Stimulated activated CD4-positive, alpha-beta T cell treated with anti-CD3 and anti-CD28 coated beads, Interleukin-1b, Interleukin-23, amount 100 ng/mL, for 48 hours (primary cell): ENCODE results near the gene OSTN.
"Not testable (repeated sequence)": the region's sequence is repeated elsewhere in the genome, so short reads cannot be mapped to it uniquely, and the experiment has no call there.

ENCODE experiments used
- DNase-seq: peaks from one replicate; pipeline ENCODE4 v3.0.0-alpha.2; 2020

OSTN gene

DNA sequence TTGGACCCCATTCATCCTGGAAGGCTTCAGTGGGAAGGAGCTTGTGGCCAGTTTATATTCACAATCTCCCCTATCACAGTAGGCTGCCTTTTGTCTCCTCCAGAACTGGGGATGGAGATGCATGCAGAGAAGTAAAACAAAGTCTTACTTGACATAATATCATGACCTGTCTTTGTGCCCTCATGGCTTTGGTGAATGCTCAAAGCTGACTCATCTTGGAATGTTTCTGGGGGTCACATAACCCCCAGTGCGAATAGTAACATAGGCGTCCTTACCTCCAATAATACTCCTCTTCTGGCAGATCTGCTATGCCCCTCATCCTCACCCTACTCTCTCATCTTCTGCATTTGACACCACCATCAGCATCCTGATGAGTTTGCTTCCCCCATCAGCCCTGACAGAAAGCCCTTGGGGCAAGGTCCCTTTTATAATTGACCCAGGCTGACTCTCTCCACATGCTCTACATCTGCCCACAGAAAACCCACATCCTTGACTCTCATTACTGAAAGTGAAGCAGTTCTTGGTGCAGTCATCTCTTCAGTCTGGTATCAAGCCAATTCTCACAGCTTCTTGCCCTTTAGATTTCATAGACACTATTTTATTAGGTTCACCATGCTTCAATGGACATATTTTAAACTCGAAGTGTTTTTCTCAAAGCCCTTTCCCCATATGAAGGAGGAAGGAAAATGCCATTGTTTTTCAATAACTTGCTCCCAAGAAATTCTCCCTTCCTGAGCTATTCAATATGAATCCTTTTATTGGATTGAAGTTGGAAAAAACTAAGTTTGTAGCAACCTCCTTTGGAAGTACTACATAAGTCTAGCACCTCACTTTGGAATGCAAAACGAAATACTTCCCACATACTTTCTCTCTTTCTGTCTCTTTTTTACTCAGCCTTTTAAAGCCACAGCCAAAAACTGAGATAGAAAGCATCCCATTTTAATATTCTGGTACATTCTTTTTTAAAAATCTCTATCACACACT, 36.6 kb downstream of the OSTN start:
- DNase-seq, result no peak

DNA sequence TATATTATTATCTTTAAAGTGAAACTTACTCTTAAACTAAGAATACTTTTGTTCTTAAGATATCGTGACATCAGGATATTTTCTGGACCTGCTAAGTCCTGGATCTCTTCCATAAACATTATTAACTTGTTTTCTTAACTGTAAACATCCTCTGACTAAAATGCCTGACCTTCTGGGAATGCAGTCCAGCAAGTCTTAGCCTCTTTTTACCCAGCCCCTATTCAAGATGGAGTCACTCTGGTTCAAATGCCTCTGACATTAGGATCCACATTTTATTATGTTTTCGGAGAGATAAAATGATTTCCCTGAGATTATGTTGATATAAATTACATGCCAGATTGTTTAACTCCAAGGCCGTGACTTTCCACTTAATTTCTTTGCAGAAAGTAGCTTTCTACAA, 37.6 kb downstream of the OSTN start:
- DNase-seq, result no peak

DNA sequence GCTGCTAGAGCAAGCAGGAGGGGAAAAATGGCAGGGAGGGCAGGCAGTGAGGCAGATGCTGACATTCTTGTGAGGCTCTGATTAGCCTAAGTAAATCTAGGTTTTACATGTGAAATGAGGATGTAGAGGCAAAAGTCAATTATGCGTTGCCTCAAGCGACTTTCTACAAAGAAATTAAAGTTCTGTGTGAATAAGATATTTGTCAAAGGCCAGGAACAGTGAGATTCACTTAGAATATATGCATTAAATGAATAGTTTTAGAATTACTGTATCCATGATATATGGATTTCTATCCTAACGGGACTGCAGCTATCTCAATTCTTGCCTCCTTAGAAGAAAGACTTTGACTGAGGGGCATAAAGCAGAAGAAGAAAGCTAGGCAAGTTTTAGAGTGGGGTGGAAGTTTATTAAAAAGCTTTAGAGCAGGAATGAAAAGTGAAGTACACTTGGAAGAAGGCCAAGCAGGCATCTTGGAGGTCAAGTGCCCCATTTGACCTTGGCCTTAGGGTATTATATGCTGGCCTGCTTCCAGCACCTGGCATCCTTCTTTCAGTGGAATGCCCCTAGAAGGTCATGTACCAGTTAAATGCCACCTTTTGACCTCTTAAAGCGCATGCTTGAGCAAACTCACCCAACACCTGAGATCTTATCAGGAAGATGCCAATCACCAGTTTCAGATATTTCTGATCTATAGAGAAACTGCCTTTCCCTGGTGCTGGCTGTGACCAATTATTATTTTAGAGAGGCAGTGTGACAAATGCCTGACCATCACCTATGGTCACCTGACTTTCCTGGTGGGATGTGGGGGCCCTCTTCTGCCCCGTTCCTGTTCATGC, 38.2 kb downstream of the OSTN start:
- DNase-seq, result no peak

DNA sequence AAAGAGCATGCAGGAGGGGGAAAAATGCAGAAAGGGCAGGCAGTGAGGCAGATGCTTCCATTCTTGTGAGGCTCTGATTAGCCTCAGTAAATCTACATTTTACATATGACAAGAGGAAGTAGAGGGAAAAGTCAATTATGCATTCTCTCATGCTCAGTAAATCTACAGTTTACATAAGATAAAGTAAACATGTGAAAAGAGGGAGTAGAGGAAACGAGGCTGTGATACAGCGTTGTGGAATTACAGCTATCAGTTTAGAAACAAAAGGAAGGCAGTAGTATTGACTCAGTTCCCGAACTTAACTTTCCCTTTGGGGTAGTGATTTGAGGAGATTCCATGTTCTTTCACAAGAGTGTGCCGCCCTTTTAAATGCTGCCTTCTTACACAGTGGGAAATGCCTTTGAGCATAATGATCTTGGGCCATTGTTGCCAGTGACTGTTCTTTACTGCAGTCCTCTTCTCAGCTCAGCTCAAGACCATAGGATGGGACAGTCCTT, 39.3 kb downstream of the OSTN start:
- DNase-seq, result no peak

GRCh38 chr3:191239407-191240031, 40.5 kb downstream of the OSTN start:
- DNase-seq, result no peak

GRCh38 chr3:191240486-191240885, 41.4 kb downstream of the OSTN start:
- no peak for DNase-seq

- DNase-seq, result no peak
Measured at GRCh38 chr3:191244242-191244867, 45.3 kb downstream of the OSTN start.

- DNase-seq, result not testable (repeated sequence)
Measured at GRCh38 chr3:191246034-191246433, 47.0 kb downstream of the OSTN start.

DNA sequence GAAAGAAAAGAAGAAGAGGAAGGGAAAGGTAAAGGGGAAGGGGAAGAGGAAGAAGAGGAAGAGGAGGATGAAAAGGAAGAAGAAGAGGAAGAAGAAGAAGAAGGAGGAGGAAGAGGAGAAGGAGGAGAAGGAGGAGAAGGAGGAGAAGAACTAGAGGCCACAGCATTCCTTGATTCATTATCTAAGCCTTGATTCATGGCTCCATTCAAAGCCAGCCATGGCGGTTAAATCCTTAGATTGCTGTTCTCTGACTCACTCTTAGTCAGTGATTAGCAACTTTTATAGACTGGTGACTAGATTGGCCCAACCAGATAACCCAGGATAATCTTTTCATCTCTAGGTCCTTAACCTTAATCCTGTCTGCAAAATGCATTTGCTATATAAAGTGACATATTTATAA, 47.6 kb downstream of the OSTN start:
- DNase-seq, result no peak

DNA sequence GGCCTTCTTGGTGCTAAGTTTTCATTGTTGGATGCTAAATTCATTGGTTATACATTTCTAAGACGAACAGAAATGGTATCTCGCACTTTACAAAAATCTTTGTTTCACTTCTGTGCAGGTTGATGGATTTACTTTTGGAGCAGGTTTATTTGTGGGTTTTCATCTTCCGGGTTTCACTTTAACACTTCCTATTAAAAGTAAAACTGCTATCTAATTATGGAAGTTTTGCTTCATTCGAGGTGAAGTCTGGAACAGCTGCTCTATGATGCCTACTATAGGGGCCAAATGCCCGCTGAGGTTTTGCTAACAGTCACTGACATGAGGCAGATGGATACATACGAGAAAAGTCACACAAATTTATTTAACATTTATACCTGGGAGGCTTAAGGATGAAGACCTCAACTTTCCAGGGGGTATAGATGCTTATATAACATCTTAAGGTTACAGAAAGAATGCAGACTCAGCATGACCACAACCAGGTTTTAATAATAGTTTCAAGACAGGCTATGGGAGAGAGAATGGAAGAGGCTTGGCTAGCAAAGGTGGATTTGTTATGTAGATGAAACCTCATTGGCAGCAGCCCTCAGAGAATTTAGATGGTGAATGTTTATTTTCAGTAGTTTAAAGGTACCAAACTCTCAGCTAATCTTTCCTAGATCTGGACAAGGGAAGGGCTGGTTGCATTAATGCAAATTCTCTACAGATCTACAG, 54.2 kb downstream of the OSTN start:
- no peak for DNase-seq

DNA sequence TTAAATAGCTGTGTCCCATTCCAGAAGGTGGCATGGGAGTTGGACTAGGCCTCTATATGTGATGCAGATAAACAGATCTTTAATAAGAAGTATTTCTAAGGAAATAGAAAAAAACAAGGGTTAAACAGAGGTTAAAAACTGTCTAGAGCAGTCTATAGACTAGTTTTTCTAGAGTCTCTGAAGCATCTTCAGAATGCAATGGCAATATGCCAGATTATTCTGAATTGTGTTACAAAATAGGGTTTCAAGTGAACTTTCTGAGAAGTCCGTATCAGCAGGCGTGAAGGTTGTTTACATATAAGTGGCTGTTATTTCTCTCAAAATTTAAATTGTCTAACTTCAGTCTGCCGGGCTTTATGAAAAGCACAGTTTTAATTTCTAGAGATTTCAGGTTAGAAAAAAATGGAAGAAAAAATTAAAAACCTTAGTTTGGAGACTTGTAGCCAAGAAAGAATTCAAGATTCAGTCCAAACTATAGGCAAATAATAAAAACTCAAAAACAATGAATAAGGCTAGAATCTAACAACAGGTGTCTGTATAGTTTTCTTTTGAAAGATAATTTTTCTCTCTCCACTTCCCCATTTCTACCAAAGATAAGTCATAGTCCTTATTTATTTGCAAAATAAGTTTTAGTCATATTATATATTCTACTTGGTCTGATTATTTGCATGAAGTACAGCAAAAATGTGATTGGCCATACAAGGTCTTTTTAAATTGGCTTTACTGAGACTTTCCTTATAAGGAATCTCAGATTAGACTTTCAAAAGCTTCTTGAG, 55.2 kb downstream of the OSTN start:
- no peak for DNase-seq

- DNase-seq, result no peak
Measured at GRCh38 chr3:191255156-191255555, 56.1 kb downstream of the OSTN start.

- no peak for DNase-seq
Measured at GRCh38 chr3:191256405-191256804, 57.4 kb downstream of the OSTN start.

DNA sequence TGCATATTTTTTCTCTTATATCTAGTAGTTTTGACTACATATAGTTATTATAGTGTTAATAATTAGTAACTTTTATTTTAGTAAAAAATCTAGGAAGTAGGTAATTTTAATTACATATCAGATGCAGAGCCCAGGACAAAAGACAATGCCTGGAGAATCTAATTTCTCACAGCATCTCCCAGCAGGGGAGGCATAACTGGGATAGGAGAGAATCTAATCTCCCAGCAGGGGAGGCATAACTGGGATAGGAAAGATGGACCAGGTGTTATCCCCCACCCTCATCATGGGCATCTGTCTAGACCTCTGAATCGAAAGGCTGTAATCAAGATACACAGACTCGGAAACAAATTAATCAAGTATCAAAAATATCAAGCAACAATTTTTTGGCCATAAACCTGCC, 58.2 kb downstream of the OSTN start:
- DNase-seq, result no peak

DNA sequence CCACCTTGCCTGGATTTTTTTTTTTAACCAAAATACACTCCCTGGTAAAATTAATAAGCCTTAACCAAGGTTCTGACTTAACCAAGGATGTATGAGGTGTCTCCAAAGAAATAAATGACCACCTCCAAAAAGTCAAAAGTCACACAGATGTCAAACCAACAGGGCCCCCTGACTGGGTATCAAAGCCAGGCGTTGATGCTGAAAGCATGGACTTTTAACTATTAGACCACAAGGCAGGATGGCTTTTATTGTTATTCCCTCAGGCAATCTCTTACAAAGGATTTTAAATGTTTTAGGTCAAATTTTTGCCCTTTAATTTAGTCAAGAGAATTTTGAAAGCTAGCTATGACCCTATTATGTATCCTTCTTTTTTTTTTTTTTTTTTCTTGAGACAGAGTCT, 60.4 kb downstream of the OSTN start:
- DNase-seq, result no peak

GRCh38 chr3:191260431-191261303, 61.6 kb downstream of the OSTN start:
- DNase-seq, result no peak

DNA sequence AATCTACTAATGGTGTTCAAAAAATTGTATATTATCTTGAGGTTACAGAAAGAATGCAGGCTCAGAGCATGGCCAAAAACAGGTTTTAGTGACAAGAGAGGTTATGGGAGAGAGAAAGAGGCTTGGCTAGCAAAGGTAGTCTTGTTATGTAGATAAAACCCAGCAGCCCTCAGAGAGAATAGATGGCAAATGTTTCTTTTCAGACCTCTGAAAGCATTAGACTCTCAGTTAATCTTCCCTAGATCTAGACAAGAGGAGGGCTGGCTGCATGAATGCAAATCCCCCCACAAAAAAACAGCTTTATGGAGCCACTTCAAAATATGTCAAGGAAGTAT, 62.2 kb downstream of the OSTN start:
- no peak for DNase-seq

- DNase-seq, result no peak
Measured at GRCh38 chr3:191262650-191263049, 63.6 kb downstream of the OSTN start.

DNA sequence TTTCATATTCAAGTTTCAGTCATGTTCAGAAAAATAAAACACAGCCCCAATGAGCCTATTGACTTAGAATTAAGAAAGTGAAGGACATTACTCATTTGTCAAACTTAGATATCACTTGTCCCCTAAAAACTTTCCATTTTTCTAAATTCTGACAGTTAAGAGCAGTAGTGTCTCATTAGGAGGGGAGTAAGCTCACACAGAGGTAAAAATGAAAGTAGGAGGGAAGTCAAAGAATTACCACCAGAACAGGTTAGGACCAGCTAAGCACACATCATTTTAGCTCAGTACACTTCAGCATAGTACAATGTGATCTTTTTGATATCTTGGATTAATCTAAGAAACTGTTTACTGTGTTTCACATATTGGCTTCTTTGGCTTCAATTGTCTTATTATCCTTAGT, 64.3 kb downstream of the OSTN start:
- no peak for DNase-seq

DNA sequence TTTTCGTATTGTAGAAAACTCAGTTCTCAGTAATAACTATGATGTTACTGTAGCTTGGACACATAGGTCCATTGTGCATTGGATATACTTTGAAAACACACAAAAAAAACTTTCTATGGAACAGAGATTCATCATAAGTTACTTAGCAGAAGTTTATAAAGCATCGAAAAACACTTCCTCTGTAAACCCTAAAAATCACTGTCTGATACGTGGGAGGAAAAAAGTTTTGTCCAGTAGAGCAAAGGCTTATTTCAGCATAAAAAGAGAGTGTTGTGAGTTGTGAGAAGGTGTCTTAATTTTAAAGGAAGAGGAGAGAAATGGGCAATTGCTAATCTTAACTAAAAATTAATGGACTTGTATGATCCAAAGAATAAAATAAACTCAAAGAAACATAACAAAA, 64.8 kb downstream of the OSTN start:
- no peak for DNase-seq
